Measurements from ENCODE around the gene PCDH10. TPM values are rescaled to one million over a fixed set of nuclear protein-coding genes. Genes with fewer than 3 reads are reported as not detected.

PCDH10 gene
- total and polyA plus RNA-seq, 10 donors: under 0.01 to 0.19 (median 0.06) TPM; not detected in 3

- intact Hi-C loops (cut with DNase I; ENCODE audit: low total_unique reads): no loop called here
- Histone ChIP-seq H3K9me3 (no peaks in the 10 kb centered on the region), H3K27ac (no peak overlapping the region), H3K4me3 (peak overlapping the region in 7 of 8 donors; percentile 11 to 67 (median 28)), H3K4me1 (peaks cover 4 to 59% (median 39%) of the 10 kb centered on the region in 6 donors), H3K36me3 (no peaks in the 10 kb centered on the region), H3K27me3 (replicated peaks in 1 of 7) (peaks cover 9 to 73% (median 64%) of the 10 kb centered on the region in 7 donors)
- WGBS, 5 donors: 2 to 4% (median 3%) methylated on average over 29 of the region's 29 CpGs
- TF ChIP-seq CTCF (IDR thresholded peaks at IDR 0.05 in 8 of 11, conservative IDR thresholded peaks at IDR 0.05 in 3 of 11): peak in 10 of 11 experiments; percentile 13 to 69 (median 53)
- no peak for TF ChIP-seq POLR2A (IDR thresholded peaks at IDR 0.05)
- TF ChIP-seq POLR2AphosphoS5 (IDR thresholded peaks at IDR 0.05): no peak
- peak; percentile 56 for DNase-seq
Measured at GRCh38 chr4:133146574-133147241, 2.4 kb upstream of the PCDH10 start.

- H3K4me1 ChIP-seq: peaks cover 10 to 66% (median 46%) of the 10 kb centered on the region in 6 donors
- TF ChIP-seq CTCF (IDR thresholded peaks at IDR 0.05 in 8 of 11, conservative IDR thresholded peaks at IDR 0.05 in 3 of 11): no peak
- no peak for TF ChIP-seq POLR2A (IDR thresholded peaks at IDR 0.05)
- no peak for TF ChIP-seq POLR2AphosphoS5 (IDR thresholded peaks at IDR 0.05)
- WGBS, 5 donors: 1 to 7% (median 3%) methylated on average over 20 to 23 of the region's 23 CpGs
- no peak for DNase-seq
- H3K27me3 ChIP-seq (replicated peaks in 1 of 7): peaks cover 10 to 79% (median 70%) of the 10 kb centered on the region in 7 donors
- no peaks in the 10 kb centered on the region for H3K9me3 ChIP-seq
- peak overlapping the region in 6 of 8 donors; percentile 11 to 67 (median 34) for H3K4me3 ChIP-seq
- intact Hi-C loops (cut with DNase I; ENCODE audit: low total_unique reads): no loop called here
- H3K27ac ChIP-seq: no peak overlapping the region
- H3K36me3 ChIP-seq: no peaks in the 10 kb centered on the region
Measured at GRCh38 chr4:133147286-133147821, 1.7 kb upstream of the PCDH10 start.

- no peaks in the 10 kb centered on the region for H3K9me3 ChIP-seq
- H3K4me3 ChIP-seq: peak overlapping the region; percentile 23 to 67 (median 29)
- WGBS, 5 donors: 2 to 6% (median 3%) methylated on average over 49 to 54 of the region's 54 CpGs
- TF ChIP-seq POLR2AphosphoS5 (IDR thresholded peaks at IDR 0.05) (no peak), POLR2A (IDR thresholded peaks at IDR 0.05) (no peak), CTCF (IDR thresholded peaks at IDR 0.05 in 8 of 11, conservative IDR thresholded peaks at IDR 0.05 in 3 of 11) (no peak)
- DNase-seq: peak; percentile 69
- peaks cover 12 to 72% (median 49%) of the 10 kb centered on the region in 6 donors for H3K4me1 ChIP-seq
- intact Hi-C loops (cut with DNase I; ENCODE audit: low total_unique reads): no loop called here
- H3K36me3 ChIP-seq: no peaks in the 10 kb centered on the region
- no peak overlapping the region for H3K27ac ChIP-seq
- H3K27me3 ChIP-seq (replicated peaks in 1 of 7): peaks cover 13 to 87% (median 78%) of the 10 kb centered on the region in 7 donors
Measured at GRCh38 chr4:133147921-133148689, 989 bp upstream of the PCDH10 start.

GRCh38 chr4:133149364-133149695, 236 bp downstream of the PCDH10 start:
- WGBS, 5 donors: 4 to 8% (median 6%) methylated on average over 8 of the region's 8 CpGs
- Histone ChIP-seq H3K36me3 (no peaks in the 10 kb centered on the region), H3K9me3 (no peaks in the 10 kb centered on the region), H3K4me1 (peaks cover 12 to 72% (median 49%) of the 10 kb centered on the region in 6 donors), H3K27me3 (replicated peaks in 1 of 7) (peaks cover 13 to 98% (median 88%) of the 10 kb centered on the region in 7 donors), H3K4me3 (peak overlapping the region; percentile 23 to 67 (median 29)), H3K27ac (no peak overlapping the region)
- TF ChIP-seq POLR2AphosphoS5 (IDR thresholded peaks at IDR 0.05): no peak
- no peak for TF ChIP-seq POLR2A (IDR thresholded peaks at IDR 0.05)
- TF ChIP-seq CTCF (IDR thresholded peaks at IDR 0.05 in 8 of 11, conservative IDR thresholded peaks at IDR 0.05 in 3 of 11): no peak
- no peak for DNase-seq
- intact Hi-C loops (cut with DNase I; ENCODE audit: low total_unique reads): no loop called here

All from spleen (tissue), 11 donors.